HepG2 (cell line): ENCODE data around the gene BATF3. TPM values are rescaled to one million over a fixed set of nuclear protein-coding genes. Genes with fewer than 3 reads are reported as not detected.

Experiments used
- ATAC-seq: fragments of 200-7000 bp; cut with Tn5 transposase; 3 replicates; pipeline ENCODE4 v1.9.1; 2020; ENCODE audit warnings: mild to moderate bottlenecking, moderate library complexity
- BruUV-seq: library from RNA; stranded (reverse); fragments of 400-500 nt; replicated peaks from 2 replicates; lab custom pipeline; 2021; lab: Mats Ljungman, UMichigan
- CTCF ChIA-PET: fragments of 300-600 bp; formaldehyde crosslinking; extraction: SDS; loops from one replicate; lab custom pipeline; 2021; ENCODE audit warnings: low total read pairs, inconsistent platforms, low intra/inter-chr PET ratio; lab: Yijun Ruan, JAX
- POLR2A ChIA-PET: fragments of 350-600 bp; sonication (Branson Sonifier 250); formaldehyde crosslinking; loops from one replicate; lab custom pipeline; 2020; ENCODE audit warnings: antibody characterized with exemption, inconsistent platforms; lab: Yijun Ruan, JAX
- DNase-seq: peaks from one replicate; pipeline ENCODE4 v3.0.0-alpha.2; 2015; ENCODE audit warnings: low spot score
- FAIRE-seq: peaks from 3 replicates; lab custom pipeline; 2011; peaks lifted over from hg19 to GRCh38; lab: Jason Lieb, UNC
- H2AFZ ChIP-seq: one replicate; pipeline ENCODE4 v1.6.1; 2011; ENCODE audit warnings: low read length, inconsistent platforms
- H3K27ac ChIP-seq: fragments of 300-600 bp; 3 replicates; pipeline ENCODE4 v1.8.0; 2011; ENCODE audit warnings: mixed run types, mild to moderate bottlenecking, mixed read lengths, low read length, inconsistent platforms; ENCODE audit not compliant: insufficient read depth; ENCODE audit errors: extremely low read length
- H3K27me3 ChIP-seq, 2 experiments: fragments of 200-600 bp in 1 of 2; 2 replicates in 1 of 2; 3 replicates in 1 of 2; pipeline versions ENCODE4 v1.6.0 to v1.8.0; 2011; ENCODE audit warnings: low read length in 2 of 2, mild to moderate bottlenecking in 2 of 2, moderate library complexity in 2 of 2, inconsistent platforms in 1 of 2; ENCODE audit not compliant: insufficient read depth in 2 of 2, control insufficient read depth in 1 of 2
- H3K36me3 ChIP-seq, 2 experiments: fragments of 200-600 bp in 1 of 2; replicated peaks in 1 of 2; 2 replicates in 1 of 2; 3 replicates in 1 of 2; pipeline versions ENCODE4 v1.5.1 to v1.8.0; 2011; ENCODE audit warnings: low read length in 2 of 2, inconsistent platforms in 1 of 2; ENCODE audit not compliant: insufficient read depth in 2 of 2, control insufficient read depth in 1 of 2
- H3K4me1 ChIP-seq: 2 replicates; pipeline ENCODE4 v1.5.1; 2012; ENCODE audit warnings: low read length, inconsistent platforms; ENCODE audit not compliant: insufficient read depth
- H3K4me2 ChIP-seq: 2 replicates; pipeline ENCODE4 v1.6.0; 2011; ENCODE audit warnings: low read depth, low read length, inconsistent platforms
- H3K4me3 ChIP-seq, 3 experiments: fragments of 200-600 bp in 1 of 3; sonication (generic), shearing (Covaris generic) in 1 of 3; replicated peaks in 1 of 3; 2 replicates each; pipeline ENCODE4 v1.5.1; 2011 to 2016; ENCODE audit warnings: low read length in 3 of 3, inconsistent platforms in 2 of 3, low read depth in 2 of 3, mild to moderate bottlenecking in 2 of 3, control low read depth in 1 of 3, mixed read lengths in 1 of 3; ENCODE audit not compliant: insufficient read depth in 1 of 3
- H3K79me2 ChIP-seq: one replicate; pipeline ENCODE4 v1.6.1; 2011; ENCODE audit warnings: low read length, inconsistent platforms; ENCODE audit not compliant: insufficient read depth
- H3K9ac ChIP-seq: 2 replicates; pipeline ENCODE4 v1.6.0; 2011; ENCODE audit warnings: mild to moderate bottlenecking, low read depth, low read length, inconsistent platforms; ENCODE audit not compliant: insufficient read depth
- H3K9me3 ChIP-seq: 2 replicates; pipeline ENCODE4 v1.5.1; 2012; ENCODE audit warnings: mild to moderate bottlenecking, low read length
- H4K20me1 ChIP-seq: 2 replicates; pipeline ENCODE4 v1.6.0; 2011; ENCODE audit warnings: inconsistent platforms, mild to moderate bottlenecking, low read length, moderate library complexity; ENCODE audit not compliant: insufficient read depth
- AKAP8 ChIP-seq: sonication (generic); formaldehyde crosslinking; IDR thresholded peaks from 2 replicates; pipeline ENCODE4 v1.5.1; 2020; ENCODE audit warnings: mild to moderate bottlenecking, missing genetic modification reagents
- ARNT2 ChIP-seq: sonication (generic); formaldehyde crosslinking; IDR thresholded peaks from 2 replicates; pipeline ENCODE4 v1.8.0; 2022; ENCODE audit warnings: mild to moderate bottlenecking, low read depth, missing genetic modification reagents, moderate library complexity
- ARNTL ChIP-seq: sonication (generic); formaldehyde crosslinking; IDR thresholded peaks from 2 replicates; pipeline ENCODE4 v1.4.0; 2020; ENCODE audit warnings: mild to moderate bottlenecking, missing genetic modification reagents
- ATF1 ChIP-seq: IDR thresholded peaks from 2 replicates; pipeline ENCODE4 v1.6.1; 2016; ENCODE audit warnings: mild to moderate bottlenecking, control low read depth
- HNRNPL ChIP-seq: fragments of 200-400 bp; formaldehyde crosslinking; IDR thresholded peaks from 2 replicates; pipeline ENCODE4 v1.6.1; 2017; ENCODE audit warnings: mild to moderate bottlenecking, low read depth, low read length
- JDP2 ChIP-seq: sonication (generic); formaldehyde crosslinking; IDR thresholded peaks from 2 replicates; pipeline ENCODE4 v1.8.1; 2022; ENCODE audit warnings: missing genetic modification reagents, borderline replicate concordance
- PAF1 ChIP-seq: IDR thresholded peaks from 2 replicates; pipeline ENCODE4 v1.6.1; 2016; ENCODE audit warnings: missing genetic modification reagents, missing compliant biosample characterization
- RAD51 ChIP-seq: fragments of 450-650 bp; IDR thresholded peaks from 2 replicates; pipeline ENCODE4 v1.6.1; 2016; ENCODE audit warnings: borderline replicate concordance
- SMAD1 ChIP-seq: sonication (generic); formaldehyde crosslinking; IDR thresholded peaks from 2 replicates; pipeline ENCODE4 v1.4.0; 2020; ENCODE audit warnings: missing genetic modification reagents, low read depth, mild to moderate bottlenecking, borderline replicate concordance
- TCF7L2 ChIP-seq: IDR thresholded peaks from 2 replicates; pipeline ENCODE4 v1.6.1; 2011; ENCODE audit warnings: mild to moderate bottlenecking, low read depth, low read length, moderate library complexity
- ZNF143 ChIP-seq: sonication (generic); formaldehyde crosslinking; IDR thresholded peaks from 2 replicates; pipeline ENCODE4 v1.4.0; 2020; ENCODE audit warnings: missing genetic modification reagents
- ZNF33A ChIP-seq: sonication (generic); formaldehyde crosslinking; IDR thresholded peaks from 2 replicates; pipeline ENCODE4 v1.5.1; 2020; ENCODE audit warnings: missing genetic modification reagents, mild to moderate bottlenecking, moderate library complexity, borderline replicate concordance
- ZNF549 ChIP-seq: sonication (generic); formaldehyde crosslinking; IDR thresholded peaks from 2 replicates; pipeline ENCODE4 v1.5.0; 2020; ENCODE audit warnings: missing genetic modification reagents
- ZNF670 ChIP-seq: sonication (generic); formaldehyde crosslinking; IDR thresholded peaks from 2 replicates; pipeline ENCODE4 v1.8.0; 2022; ENCODE audit warnings: mild to moderate bottlenecking, missing genetic modification reagents, borderline replicate concordance
- ZSCAN20 ChIP-seq: sonication (generic); formaldehyde crosslinking; IDR thresholded peaks from 2 replicates; pipeline ENCODE4 v1.4.0; 2020; ENCODE audit warnings: missing genetic modification reagents, mild to moderate bottlenecking, borderline replicate concordance
- WGBS: methylation state at CpG from one replicate; pipeline ENCODE4 v1.1.6; 2017; ENCODE audit warnings: low lambda C conversion rate; 5-methylcytosine and 5-hydroxymethylcytosine counted together
- in situ Hi-C: cut with HindIII; loops from 2 replicates; pipeline ENCODE4 v1.10.0; 2017; ENCODE audit warnings: low pct_unique_long_range_greater_than_20kb; ENCODE audit not compliant: extremely low pct_ligation_motif_present
- intact Hi-C: fragments of 100-400 bp; cut with micrococcal nuclease; formaldehyde crosslinking; loops from one replicate; pipeline ENCODE4 v1.10.0; 2022; ENCODE audit not compliant: unreplicated experiment
- polyA plus RNA-seq, 8 experiments: library from polyadenylated mRNA; depleted of rRNA in 3 of 8; stranded (reverse) in 7 of 8; unstranded in 1 of 8; fragments of >200 nt; fragmentation: Illumina TruSeq in 4 of 8; extraction: Trizol in 4 of 8; gene quantifications; 2 replicates each; pipeline versions ENCODE4 v1.2.1 to v1.2.3, GENCODE V29; 2011 to 2016; ENCODE audit warnings: low read depth in 4 of 8, missing spikeins in 1 of 8, mixed read lengths in 1 of 8; ENCODE audit not compliant: insufficient read depth in 1 of 8
- total RNA-seq, 5 experiments: library from RNA; depleted of rRNA; stranded (reverse); fragments of >200 nt; fragmentation: Illumina TruSeq; extraction: Trizol; gene quantifications; 2 replicates each; pipeline ENCODE4 v1.2.3, GENCODE V29; 2016; ENCODE audit warnings: low read depth in 1 of 5
- TF ChIP-seq, protein P1 (sequence below): sonication (generic); formaldehyde crosslinking; IDR thresholded peaks from 2 replicates; pipeline ENCODE4 v1.8.0; 2022; ENCODE audit warnings: missing genetic modification reagents, mild to moderate bottlenecking, inconsistent platforms, borderline replicate concordance
- TF ChIP-seq, protein P2 (sequence below): sonication (generic); formaldehyde crosslinking; IDR thresholded peaks from 2 replicates; pipeline ENCODE4 v1.4.0; 2020; ENCODE audit warnings: mild to moderate bottlenecking, missing genetic modification reagents
- TF ChIP-seq, protein P3 (sequence below): sonication (generic); formaldehyde crosslinking; IDR thresholded peaks from 2 replicates; pipeline ENCODE4 v1.4.0; 2020; ENCODE audit warnings: missing genetic modification reagents, borderline replicate concordance

The BATF3 gene
- total and polyA plus RNA-seq, 2 of the 13 experiments (the other 11 are each of a cell fraction or from before 2014, with no cell fraction given) = 0.13 TPM; not detected in 1

DNA sequence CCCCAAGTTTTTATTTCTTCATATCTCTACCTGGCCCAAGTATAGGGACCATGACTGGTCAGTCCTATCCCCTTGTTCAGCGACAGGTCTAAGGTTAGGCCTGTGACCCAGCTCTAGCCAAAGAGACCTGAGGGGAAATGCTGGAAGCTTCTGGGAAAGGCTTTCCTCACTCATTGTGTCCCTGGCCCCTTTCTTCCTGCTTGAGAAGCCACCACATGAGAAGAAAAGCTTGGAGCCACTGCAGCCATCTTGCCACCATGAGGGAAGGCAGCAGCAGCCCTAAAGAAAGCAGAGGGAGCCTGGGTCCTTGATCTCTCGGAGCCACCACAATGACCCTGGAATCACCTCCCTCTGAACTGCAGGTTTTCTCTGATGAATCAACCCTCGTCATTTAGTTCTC is 47.7 kb downstream of the BATF3 start:
- no peaks in the 10 kb centered on the region; the same call in 1 of the 2 replicates for H4K20me1 ChIP-seq
- no peaks in the 10 kb centered on the region for H3K9me3 ChIP-seq
- peaks cover 2 to 16% of the 10 kb centered on the region in 2 experiments; a peak in 1 of 5 replicates for H3K27me3 ChIP-seq
- DNase-seq (no peak), FAIRE-seq (no peak), ATAC-seq (no peak)
- no peaks in the 10 kb centered on the region for H3K4me1 ChIP-seq
- no TSS peak for BruUV-seq
- CTCF ChIA-PET = no interaction called here
- in situ Hi-C loops (no loop called here), intact Hi-C loops (no loop called here)
- H3K79me2 ChIP-seq = no peaks in the 10 kb centered on the region
- no peak overlapping the region for H3K9ac ChIP-seq
- no peak overlapping the region for H2AFZ ChIP-seq
- no peak overlapping the region for H3K4me2 ChIP-seq
- 45% methylated on average over 3 of the region's 3 CpGs for WGBS
- H3K36me3 ChIP-seq = no peaks in the 10 kb centered on the region
- no peak overlapping the region for H3K27ac ChIP-seq
- POLR2A ChIA-PET = no interaction called here
- H3K4me3 ChIP-seq = no peak overlapping the region
- TF ChIP-seq ZNF549 (CRISPR knock-in tag) (no peak), SMAD1 (no peak), ZNF670 (CRISPR knock-in tag) (no peak), TCF7L2 (no peak), ZNF33A (CRISPR knock-in tag) (no peak), ZSCAN20 (CRISPR knock-in tag) (no peak), RAD51 (no peak), AKAP8 (no peak), JDP2 (CRISPR knock-in tag) (no peak), HNRNPL (no peak), ATF1 (no peak), ARNT2 (no peak), PAF1 (CRISPR knock-in tag) (no peak), ZNF143 (CRISPR knock-in tag) (no peak), ARNTL (CRISPR knock-in tag) (no peak)
- TF ChIP-seq, protein P1, sequence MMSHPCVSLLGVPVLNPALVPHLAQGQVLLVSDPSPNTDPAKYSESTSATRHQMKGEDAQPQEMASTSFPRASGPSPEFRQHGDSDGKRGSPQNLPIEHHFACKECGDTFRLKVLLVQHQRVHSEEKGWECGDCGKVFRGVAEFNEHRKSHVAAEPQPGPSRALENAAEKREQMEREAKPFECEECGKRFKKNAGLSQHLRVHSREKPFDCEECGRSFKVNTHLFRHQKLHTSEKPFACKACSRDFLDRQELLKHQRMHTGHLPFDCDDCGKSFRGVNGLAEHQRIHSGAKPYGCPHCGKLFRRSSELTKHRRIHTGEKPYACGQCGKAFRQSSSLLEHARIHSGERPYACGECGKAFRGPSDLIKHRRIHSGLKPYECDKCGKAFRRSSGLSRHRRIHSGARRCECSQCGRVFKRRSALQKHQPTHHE (CRISPR knock-in tag) = no peak
- TF ChIP-seq, protein P2, sequence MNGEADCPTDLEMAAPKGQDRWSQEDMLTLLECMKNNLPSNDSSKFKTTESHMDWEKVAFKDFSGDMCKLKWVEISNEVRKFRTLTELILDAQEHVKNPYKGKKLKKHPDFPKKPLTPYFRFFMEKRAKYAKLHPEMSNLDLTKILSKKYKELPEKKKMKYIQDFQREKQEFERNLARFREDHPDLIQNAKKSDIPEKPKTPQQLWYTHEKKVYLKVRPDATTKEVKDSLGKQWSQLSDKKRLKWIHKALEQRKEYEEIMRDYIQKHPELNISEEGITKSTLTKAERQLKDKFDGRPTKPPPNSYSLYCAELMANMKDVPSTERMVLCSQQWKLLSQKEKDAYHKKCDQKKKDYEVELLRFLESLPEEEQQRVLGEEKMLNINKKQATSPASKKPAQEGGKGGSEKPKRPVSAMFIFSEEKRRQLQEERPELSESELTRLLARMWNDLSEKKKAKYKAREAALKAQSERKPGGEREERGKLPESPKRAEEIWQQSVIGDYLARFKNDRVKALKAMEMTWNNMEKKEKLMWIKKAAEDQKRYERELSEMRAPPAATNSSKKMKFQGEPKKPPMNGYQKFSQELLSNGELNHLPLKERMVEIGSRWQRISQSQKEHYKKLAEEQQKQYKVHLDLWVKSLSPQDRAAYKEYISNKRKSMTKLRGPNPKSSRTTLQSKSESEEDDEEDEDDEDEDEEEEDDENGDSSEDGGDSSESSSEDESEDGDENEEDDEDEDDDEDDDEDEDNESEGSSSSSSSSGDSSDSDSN = no peak
- TF ChIP-seq, protein P3, sequence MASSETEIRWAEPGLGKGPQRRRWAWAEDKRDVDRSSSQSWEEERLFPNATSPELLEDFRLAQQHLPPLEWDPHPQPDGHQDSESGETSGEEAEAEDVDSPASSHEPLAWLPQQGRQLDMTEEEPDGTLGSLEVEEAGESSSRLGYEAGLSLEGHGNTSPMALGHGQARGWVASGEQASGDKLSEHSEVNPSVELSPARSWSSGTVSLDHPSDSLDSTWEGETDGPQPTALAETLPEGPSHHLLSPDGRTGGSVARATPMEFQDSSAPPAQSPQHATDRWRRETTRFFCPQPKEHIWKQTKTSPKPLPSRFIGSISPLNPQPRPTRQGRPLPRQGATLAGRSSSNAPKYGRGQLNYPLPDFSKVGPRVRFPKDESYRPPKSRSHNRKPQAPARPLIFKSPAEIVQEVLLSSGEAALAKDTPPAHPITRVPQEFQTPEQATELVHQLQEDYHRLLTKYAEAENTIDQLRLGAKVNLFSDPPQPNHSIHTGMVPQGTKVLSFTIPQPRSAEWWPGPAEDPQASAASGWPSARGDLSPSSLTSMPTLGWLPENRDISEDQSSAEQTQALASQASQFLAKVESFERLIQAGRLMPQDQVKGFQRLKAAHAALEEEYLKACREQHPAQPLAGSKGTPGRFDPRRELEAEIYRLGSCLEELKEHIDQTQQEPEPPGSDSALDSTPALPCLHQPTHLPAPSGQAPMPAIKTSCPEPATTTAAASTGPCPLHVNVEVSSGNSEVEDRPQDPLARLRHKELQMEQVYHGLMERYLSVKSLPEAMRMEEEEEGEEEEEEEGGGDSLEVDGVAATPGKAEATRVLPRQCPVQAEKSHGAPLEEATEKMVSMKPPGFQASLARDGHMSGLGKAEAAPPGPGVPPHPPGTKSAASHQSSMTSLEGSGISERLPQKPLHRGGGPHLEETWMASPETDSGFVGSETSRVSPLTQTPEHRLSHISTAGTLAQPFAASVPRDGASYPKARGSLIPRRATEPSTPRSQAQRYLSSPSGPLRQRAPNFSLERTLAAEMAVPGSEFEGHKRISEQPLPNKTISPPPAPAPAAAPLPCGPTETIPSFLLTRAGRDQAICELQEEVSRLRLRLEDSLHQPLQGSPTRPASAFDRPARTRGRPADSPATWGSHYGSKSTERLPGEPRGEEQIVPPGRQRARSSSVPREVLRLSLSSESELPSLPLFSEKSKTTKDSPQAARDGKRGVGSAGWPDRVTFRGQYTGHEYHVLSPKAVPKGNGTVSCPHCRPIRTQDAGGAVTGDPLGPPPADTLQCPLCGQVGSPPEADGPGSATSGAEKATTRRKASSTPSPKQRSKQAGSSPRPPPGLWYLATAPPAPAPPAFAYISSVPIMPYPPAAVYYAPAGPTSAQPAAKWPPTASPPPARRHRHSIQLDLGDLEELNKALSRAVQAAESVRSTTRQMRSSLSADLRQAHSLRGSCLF = no peak
